ENCODE data around the gene MTUS2. TPM values are rescaled to one million over a fixed set of nuclear protein-coding genes. Genes with fewer than 3 reads are reported as not detected.

MTUS2 gene
- total RNA-seq, 4 donors from 2014 or later: 0.20 to 1.6 (median 0.25) TPM; not detected in 1

- in situ Hi-C loops (cut with MboI; ENCODE audit: low sequenced_read_pairs in 4 of 4): no loop called here
- H3K27me3 ChIP-seq: no peaks in the 10 kb centered on the region
- no peak for ATAC-seq
These were observed 226.4 kb downstream of the MTUS2 start for GRCh38 chr13:29046588-29046987.

GRCh38 chr13:29049524-29049923 lies 229.4 kb downstream of the MTUS2 start:
- no peak for ATAC-seq

More at GRCh38 chr13:29046588-29046987, 226.4 kb downstream of the MTUS2 start:
- TF ChIP-seq POLR2A (IDR thresholded peaks at IDR 0.05) (no peak), CTCF (IDR thresholded peaks at IDR 0.05 in 4 of 5, conservative IDR thresholded peaks at IDR 0.05 in 1 of 5) (no peak)
- no peak for DNase-seq
- H3K27ac ChIP-seq: no peak overlapping the region
- H3K4me1 ChIP-seq: no peaks in the 10 kb centered on the region
- no peaks in the 10 kb centered on the region for H3K36me3 ChIP-seq
- H3K4me3 ChIP-seq: no peak overlapping the region
- intact Hi-C loops (cut with DNase I; ENCODE audit: low total_unique reads): no loop called here
- no peaks in the 10 kb centered on the region for H3K9me3 ChIP-seq

GRCh38 chr13:29050719-29051118 lies 230.6 kb downstream of the MTUS2 start:
- TF ChIP-seq POLR2A (IDR thresholded peaks at IDR 0.05) (no peak), CTCF (IDR thresholded peaks at IDR 0.05 in 4 of 5, conservative IDR thresholded peaks at IDR 0.05 in 1 of 5) (no peak)
- intact Hi-C loops (cut with DNase I; ENCODE audit: low total_unique reads) (no loop called here), in situ Hi-C loops (cut with MboI; ENCODE audit: low sequenced_read_pairs in 4 of 4) (no loop called here)
- no peak for DNase-seq
- no peak overlapping the region for H3K27ac ChIP-seq
- H3K4me1 ChIP-seq: no peaks in the 10 kb centered on the region
- H3K27me3 ChIP-seq: no peaks in the 10 kb centered on the region
- H3K9me3 ChIP-seq: no peaks in the 10 kb centered on the region
- ATAC-seq: no peak
- no peaks in the 10 kb centered on the region for H3K36me3 ChIP-seq
- H3K4me3 ChIP-seq: no peak overlapping the region

More at GRCh38 chr13:29049524-29049923, 229.4 kb downstream of the MTUS2 start:
- Histone ChIP-seq H3K9me3 (no peaks in the 10 kb centered on the region), H3K27me3 (no peaks in the 10 kb centered on the region), H3K4me1 (no peaks in the 10 kb centered on the region), H3K36me3 (no peaks in the 10 kb centered on the region), H3K4me3 (no peak overlapping the region), H3K27ac (no peak overlapping the region)
- TF ChIP-seq CTCF (IDR thresholded peaks at IDR 0.05 in 4 of 5, conservative IDR thresholded peaks at IDR 0.05 in 1 of 5) (no peak), POLR2A (IDR thresholded peaks at IDR 0.05) (no peak)
- no peak for DNase-seq
- in situ Hi-C loops (cut with MboI; ENCODE audit: low sequenced_read_pairs in 4 of 4) (no loop called here), intact Hi-C loops (cut with DNase I; ENCODE audit: low total_unique reads) (no loop called here)

- intact Hi-C loops (cut with DNase I; ENCODE audit: low total_unique reads) (no loop called here), in situ Hi-C loops (cut with MboI; ENCODE audit: low sequenced_read_pairs in 4 of 4) (no loop called here)
- Histone ChIP-seq H3K4me1 (no peaks in the 10 kb centered on the region), H3K27ac (no peak overlapping the region), H3K36me3 (no peaks in the 10 kb centered on the region), H3K27me3 (no peaks in the 10 kb centered on the region), H3K9me3 (no peaks in the 10 kb centered on the region), H3K4me3 (no peak overlapping the region)
- ATAC-seq (no peak), DNase-seq (no peak)
- TF ChIP-seq POLR2A (IDR thresholded peaks at IDR 0.05) (no peak), CTCF (IDR thresholded peaks at IDR 0.05 in 4 of 5, conservative IDR thresholded peaks at IDR 0.05 in 1 of 5) (no peak)
These were observed 239.7 kb downstream of the MTUS2 start for GRCh38 chr13:29059800-29060199.

GRCh38 chr13:29065142-29065541 lies 245.0 kb downstream of the MTUS2 start:
- Histone ChIP-seq H3K27ac (no peak overlapping the region), H3K27me3 (no peaks in the 10 kb centered on the region), H3K4me3 (no peak overlapping the region), H3K36me3 (no peaks in the 10 kb centered on the region), H3K9me3 (no peaks in the 10 kb centered on the region), H3K4me1 (no peaks in the 10 kb centered on the region)
- no peak for ATAC-seq
- in situ Hi-C loops (cut with MboI; ENCODE audit: low sequenced_read_pairs in 4 of 4) (no loop called here), intact Hi-C loops (cut with DNase I; ENCODE audit: low total_unique reads) (no loop called here)
- DNase-seq: no peak
- TF ChIP-seq CTCF (IDR thresholded peaks at IDR 0.05 in 4 of 5, conservative IDR thresholded peaks at IDR 0.05 in 1 of 5) (no peak), POLR2A (IDR thresholded peaks at IDR 0.05) (no peak)

All from gastrocnemius medialis (tissue), 4 donors.